OCI-LY3 (cell line): ENCODE data around the gene TMC6.

Experiments
- EZH2phosphoT487 ChIP-seq: fragments of 200-600 bp; shearing (Covaris generic); IDR thresholded peaks from 2 replicates; pipeline ENCODE4 v1.6.1; 2018; ENCODE audit warnings: antibody characterized with exemption, mixed run types, low read depth
- TF ChIP-seq, protein P1 (sequence below): fragments of 200-600, 300-600 bp; sonication (generic); IDR thresholded peaks from 2 replicates; pipeline ENCODE4 v1.5.1; 2014; ENCODE audit warnings: antibody characterized with exemption, low read length, low read depth

DNA sequence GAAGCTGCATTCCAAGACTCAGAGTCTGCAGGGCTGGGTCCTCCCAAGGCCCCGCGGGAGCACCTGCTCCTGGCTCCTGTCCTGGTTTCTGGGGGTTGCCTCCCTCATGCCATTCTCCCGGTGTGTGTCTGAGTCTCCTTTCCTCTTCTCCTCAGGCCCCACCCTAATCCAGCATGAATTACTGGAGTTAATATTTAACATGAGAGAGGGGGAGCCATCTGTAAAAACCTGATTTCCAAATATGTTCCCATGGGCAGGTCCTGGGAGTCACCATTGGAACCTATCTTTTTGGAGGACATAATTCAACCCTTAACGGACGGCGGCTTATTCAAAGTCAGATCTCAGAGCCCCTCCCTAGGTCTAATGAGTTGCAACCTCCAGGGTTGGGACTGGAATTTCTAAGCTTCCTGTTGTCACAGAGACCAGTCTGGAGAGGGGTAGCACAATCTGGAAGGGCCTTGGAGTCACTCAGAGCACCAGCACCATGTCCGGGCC is 23.0 kb upstream of the TMC6 start:
- TF ChIP-seq, protein P1, sequence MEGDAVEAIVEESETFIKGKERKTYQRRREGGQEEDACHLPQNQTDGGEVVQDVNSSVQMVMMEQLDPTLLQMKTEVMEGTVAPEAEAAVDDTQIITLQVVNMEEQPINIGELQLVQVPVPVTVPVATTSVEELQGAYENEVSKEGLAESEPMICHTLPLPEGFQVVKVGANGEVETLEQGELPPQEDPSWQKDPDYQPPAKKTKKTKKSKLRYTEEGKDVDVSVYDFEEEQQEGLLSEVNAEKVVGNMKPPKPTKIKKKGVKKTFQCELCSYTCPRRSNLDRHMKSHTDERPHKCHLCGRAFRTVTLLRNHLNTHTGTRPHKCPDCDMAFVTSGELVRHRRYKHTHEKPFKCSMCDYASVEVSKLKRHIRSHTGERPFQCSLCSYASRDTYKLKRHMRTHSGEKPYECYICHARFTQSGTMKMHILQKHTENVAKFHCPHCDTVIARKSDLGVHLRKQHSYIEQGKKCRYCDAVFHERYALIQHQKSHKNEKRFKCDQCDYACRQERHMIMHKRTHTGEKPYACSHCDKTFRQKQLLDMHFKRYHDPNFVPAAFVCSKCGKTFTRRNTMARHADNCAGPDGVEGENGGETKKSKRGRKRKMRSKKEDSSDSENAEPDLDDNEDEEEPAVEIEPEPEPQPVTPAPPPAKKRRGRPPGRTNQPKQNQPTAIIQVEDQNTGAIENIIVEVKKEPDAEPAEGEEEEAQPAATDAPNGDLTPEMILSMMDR, result no peak
- TF ChIP-seq EZH2phosphoT487, result no peak
